Femur (tissue), 1 donor: ENCODE data around the gene ZNF317.

Experiments
- DNase-seq: peaks from one replicate; pipeline ENCODE4 v3.0.0-alpha.2; 2017

Gene ZNF317

DNA sequence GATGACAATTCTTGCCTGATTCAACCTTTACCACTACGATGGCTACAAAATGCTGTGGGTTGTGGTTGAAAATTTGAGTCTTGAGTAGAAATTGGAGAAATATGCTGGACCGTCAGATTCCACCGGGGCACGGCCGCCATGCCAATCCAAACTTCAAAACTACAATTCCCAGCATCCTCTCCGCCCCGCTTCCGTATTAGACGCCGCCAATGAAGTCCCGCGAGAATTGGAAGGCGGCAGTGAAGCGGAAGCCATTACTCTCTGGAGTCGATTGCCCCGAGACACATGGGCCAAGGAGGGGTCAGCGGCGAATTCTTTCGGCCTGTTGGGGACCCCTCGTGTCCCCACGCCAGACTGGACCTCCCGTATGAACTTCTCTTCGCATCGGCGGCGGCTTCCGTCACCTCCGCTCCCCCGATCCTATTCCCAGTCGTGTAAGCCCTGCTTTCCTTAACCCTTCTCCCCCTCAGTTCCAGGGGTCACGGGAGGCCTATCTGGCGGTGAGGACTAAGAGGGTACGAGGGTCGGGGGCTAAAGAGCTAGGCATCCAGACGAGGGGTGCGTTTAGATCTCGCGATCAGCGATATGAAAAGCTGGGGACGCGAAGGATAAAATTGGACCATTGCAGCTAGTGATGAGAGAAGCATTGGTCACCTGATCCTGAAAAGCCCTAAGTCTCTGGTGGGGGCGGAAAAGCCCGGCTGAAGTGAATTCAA, at the start of gene ZNF317:
Gene ZNF317 (plus strand): TSS at position 239 of the 716 bp plus-strand sequence. CDS start 15,620 bp downstream, outside the sequence.
- peak; percentile 96 for DNase-seq

DNA sequence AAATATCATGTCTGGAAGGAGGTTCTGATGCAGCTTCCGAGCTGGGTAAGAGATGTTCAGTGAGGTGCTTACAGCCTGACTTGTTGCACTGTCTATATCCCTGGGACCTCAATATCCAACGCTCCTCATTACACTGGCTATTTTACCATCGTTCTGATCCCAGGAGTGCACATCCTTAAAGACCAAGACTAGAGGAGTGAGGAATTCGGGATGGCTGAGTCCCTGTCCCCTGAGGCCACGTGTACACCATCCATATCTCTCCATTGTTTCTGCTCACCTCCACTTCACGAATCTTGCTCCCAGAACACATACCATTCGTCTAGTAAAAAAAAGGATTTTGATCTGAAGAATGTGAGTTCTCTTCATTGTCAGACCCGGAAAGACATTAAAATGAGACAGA, 32.8 kb upstream of the ZNF317 start, which contains the start of gene OR7G2:
Gene OR7G2 (minus strand): TSS at position 101 of the 400 bp plus-strand sequence. CDS start 4,232 bp downstream, outside the sequence.
- no peak for DNase-seq

GRCh38 chr19:9109959-9110358, 30.2 kb upstream of the ZNF317 start:
- DNase-seq, result no peak

- DNase-seq, result no peak
These were observed 24.8 kb upstream of the ZNF317 start, which contains the start of gene OR7G1 for GRCh38 chr19:9115307-9115813. Gene OR7G1, minus strand, starts transcription at chr19:9115763. Its CDS starts 0 bp downstream, at chr19:9115763.

DNA sequence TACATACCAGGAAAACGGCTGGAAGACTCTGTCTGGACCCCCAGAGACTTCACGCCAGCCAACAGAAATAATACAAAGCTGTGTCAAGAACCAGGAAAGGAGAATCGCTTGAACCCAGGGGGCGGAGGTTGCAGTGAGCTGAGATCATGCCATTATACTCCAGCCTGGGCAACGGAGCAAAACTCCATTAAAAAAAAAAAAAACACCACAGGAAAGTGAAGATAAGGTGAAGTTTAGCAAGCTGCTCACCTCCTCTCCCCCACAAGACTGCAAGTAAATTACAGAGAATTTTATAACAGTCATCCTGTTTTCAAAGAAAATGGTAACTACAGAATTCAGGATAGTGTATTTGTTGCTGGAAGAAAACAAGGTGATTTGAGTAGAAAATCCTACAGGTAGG, 23.6 kb upstream of the ZNF317 start:
- no peak for DNase-seq

DNA sequence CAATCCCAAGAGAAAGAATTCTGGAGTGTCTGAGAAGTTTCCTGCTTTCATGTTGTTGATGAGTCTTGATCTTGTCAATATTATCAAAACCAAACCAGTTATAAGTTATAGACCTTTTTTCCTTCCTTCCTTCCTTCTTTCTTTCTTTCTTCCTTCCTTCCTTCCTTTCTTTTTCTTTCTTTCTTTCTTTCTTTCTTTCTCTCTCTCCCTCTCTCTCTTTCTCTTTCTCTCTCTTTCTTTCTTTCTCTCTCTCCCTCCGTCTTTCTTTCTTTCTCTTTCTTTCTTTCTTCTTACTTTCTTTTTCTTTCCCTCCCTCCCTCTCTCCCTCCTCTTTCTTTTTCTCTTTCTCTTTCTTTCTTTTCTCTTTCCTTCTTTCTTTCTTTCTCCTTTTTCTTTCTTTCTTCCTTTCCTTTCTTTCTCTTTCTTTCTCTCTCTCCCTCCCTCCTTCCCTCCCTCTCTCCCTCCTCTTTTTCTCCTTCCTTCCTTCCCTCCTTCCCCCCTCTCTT, 13.2 kb upstream of the ZNF317 start, which contains the start of gene OR7G3:
Gene OR7G3 (minus strand): TSS at position 51 of the 506 bp plus-strand sequence. CDS start 0 bp downstream, at position 51.
- no peak for DNase-seq

DNA sequence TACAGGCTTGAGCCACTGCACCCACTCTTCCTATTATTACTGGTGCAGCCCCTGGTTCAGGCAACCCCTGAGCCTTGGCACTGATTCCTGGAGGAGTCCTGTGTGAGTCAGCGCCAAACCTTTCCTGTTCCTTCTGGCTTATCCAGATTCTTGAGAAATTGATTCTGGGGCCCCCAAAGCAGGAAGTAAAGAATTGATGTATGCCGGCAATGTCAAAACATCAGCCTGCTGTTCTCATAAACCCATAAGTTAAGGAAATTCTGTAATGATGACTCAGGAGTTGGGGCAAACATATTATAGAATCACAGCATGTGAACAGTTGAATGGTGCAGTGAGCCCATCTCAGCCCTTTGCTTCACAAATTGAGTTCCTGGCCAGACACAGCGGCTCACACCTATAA, 12.0 kb upstream of the ZNF317 start:
- DNase-seq, result no peak

DNA sequence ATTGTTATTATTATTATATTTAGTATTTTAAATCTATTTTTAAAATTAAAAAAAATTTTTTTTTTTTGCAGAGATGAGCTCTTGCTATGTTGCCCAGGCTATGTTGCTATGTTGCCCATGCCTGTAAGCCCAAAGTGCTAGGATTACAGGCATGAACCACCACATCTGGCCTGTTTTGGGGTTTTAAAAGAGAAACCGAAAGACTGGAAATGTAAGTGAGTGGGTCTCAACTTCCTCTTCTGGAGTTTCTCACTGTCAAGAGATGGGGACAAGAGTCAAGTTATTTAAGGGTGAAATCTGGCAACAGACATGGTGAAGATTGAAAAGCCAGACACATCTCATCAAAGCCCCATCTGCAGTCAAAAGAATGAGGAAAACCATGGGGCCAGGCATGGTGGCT, 9.2 kb upstream of the ZNF317 start:
- DNase-seq, result no peak

DNA sequence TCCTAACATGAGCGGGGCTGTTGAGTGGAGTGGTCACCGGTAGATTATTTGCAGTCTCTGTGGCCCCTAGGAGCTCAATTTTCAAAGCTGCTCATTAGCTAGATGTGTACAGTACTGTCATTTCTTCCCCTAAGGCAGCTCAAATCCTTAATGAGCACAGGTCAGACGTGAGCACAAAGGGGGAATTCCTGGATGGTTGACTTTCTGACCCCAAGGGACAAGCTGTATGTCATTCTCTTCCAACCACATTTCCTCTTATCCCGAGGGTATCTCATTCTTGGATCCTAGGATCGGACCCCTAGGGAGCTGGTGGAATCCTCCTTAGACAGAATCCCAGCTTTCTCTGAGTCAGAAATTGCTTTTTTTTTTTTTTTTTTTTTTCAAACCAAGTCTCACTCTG, 7.8 kb upstream of the ZNF317 start:
- no peak for DNase-seq

GRCh38 chr19:9139609-9140158, 513 bp upstream of the ZNF317 start:
- no peak for DNase-seq

- DNase-seq, result no peak
These were observed 4.7 kb downstream of the ZNF317 start for GRCh38 chr19:9144920-9145319.

- no peak for DNase-seq
These were observed 6.7 kb downstream of the ZNF317 start for GRCh38 chr19:9146882-9147281.

- DNase-seq, result no peak
These were observed 8.5 kb downstream of the ZNF317 start for GRCh38 chr19:9148697-9149096.

GRCh38 chr19:9149997-9150396, 9.8 kb downstream of the ZNF317 start:
- no peak for DNase-seq

DNA sequence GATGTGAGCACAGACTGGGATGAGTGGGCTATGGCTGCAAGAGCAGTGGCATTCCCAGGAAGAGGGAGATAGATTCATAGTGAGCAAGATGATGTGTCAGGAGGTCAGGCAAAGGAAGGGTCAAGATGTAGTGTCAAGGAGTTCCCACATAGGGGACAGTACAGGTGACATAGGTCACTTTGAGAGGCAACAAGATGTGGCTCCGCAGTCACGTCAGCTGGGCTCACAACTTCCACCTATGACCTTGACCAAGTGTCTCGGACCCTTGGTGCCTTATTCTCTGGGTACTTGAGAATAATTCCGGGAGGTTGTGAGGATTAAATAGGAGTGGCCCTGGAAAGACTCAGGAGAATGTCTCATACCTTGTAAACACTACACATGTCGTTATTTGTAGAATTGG, 10.5 kb downstream of the ZNF317 start:
- DNase-seq, result no peak

- DNase-seq, result no peak
These were observed 11.2 kb downstream of the ZNF317 start for GRCh38 chr19:9151367-9151766.

- DNase-seq, result no peak
These were observed 15.4 kb downstream of the ZNF317 start for GRCh38 chr19:9155591-9155990.

DNA sequence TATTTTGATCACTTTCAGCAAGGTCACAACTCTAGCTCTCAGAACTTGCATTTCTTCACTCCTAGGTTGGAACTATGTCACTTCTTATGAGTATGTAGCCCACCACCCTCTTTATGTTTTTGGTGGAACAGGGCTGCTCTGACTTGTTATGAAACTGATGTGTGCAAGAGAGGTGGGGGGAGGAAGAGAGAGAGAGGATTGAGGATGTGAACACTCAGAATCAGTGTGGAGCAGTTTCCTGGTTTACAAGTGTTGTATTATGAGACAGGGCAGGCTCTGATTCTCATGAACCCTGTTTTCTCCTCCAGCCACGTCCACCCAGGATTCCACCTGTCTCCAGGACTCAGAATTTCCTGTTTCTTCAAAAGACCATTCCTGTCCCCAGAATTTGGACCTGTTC, 16.1 kb downstream of the ZNF317 start:
- DNase-seq, result no peak

DNA sequence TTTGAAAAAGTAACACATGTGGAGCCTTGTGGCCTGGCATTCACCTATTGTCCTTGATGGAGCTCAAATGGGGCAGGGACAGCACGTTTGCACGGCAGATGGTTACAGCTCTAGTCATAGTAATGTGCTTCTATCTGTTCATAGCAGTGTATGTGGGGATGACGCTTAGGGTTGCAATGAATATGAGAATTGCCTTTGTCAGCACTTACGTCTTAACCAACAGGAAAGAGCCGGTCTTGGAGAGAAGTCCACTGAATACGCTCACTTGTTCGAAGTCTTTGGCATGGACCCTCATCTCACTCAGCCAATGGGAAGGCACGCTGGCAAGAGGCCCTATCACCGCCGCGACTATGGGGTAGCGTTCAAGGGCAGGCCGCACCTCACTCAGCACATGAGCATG, 19.7 kb downstream of the ZNF317 start:
- DNase-seq, result no peak

- DNase-seq, result no peak
These were observed 21.2 kb downstream of the ZNF317 start for GRCh38 chr19:9161427-9161826.

DNA sequence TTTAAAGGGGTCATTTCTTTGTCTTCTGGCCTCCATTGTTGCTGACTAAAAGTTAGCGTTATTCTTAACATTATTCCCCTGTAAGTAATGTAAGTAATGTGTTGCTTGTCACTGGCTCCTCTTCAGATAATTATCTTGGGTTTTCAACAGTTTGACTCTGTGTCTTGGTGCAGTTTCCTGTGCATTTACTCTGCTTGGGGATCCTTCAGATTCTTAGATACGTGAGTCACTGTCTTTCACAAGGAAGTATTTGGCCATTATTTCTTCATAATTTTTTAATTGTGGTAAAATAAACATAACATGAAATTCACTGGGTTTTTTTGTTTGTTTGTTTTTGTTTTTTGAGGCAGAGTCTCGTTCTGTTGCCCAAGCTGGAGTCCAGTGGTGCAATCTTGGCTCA, 25.1 kb downstream of the ZNF317 start:
- no peak for DNase-seq

DNA sequence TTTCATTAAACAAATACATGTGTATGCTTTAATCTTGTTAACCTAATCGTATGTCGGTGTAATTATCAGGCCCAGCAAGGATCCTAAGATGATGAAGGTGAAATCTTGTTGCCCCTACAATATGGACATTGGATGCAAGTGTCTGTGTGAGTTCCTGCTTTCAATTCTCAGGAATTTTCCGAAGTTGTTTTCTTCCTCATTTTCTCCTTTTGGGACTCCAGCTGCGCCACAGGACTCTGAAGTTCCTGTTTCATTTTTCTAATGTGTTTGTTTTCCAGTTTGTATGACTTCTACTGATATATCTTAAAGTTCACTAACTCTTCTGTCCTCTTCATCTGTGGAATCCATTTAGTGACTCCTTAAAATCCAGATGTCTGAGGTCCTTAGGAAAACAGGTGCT, 26.6 kb downstream of the ZNF317 start:
- no peak for DNase-seq

DNA sequence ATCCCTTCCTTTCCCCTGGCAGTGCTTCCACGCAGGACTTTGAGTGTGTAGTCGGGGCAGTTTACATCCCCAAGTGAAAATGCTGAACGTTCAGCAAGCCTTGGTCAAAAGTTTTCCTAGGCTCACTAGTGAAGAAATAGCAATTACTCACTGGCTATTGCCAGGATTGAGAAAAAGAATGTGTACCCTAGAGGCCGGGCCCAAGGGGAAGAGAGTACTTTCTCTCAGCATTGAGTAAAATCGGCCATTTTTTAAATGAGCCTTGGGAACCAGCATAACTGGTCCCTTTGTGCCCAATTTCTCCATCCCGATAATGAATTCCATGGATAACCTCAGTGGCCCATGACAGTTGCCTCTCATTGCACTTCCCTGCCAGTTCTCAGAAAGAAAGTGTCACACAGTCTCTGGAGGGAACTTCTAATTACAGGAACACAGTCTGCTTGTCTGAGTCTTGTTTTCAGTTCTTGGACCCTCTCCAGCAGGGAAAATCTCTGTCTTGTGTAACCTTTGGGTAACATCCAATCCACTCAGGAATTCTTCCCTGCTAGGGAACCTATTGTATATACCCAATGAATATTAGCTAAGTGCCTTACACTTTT, 31.3 kb downstream of the ZNF317 start:
- no peak for DNase-seq

DNA sequence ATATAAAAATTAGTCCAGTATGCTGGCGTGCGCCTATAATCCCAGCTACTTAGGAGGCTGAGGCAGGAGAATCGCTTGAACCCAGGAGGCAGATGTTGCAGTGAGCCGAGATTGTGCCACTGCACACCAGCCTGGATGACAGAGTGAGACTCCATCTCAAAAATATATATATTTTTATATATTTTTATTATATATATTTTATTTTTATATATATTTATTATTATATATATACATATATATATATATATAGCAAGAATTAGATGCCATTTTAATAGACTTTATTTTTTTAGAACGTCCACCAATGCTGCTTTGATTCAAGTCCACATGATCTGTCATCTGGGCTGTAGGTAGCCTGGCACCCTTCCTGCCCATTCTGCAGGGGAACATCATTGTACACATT, 35.1 kb downstream of the ZNF317 start:
- no peak for DNase-seq
